HG02678 (cell line): ENCODE data around the gene PIP5K1C.
"Not testable (repeated sequence)": the region's sequence is repeated elsewhere in the genome, so short reads cannot be mapped to it uniquely, and the experiment has no call there.

Experiments used
- ATAC-seq: cut with Tn5 transposase; IDR thresholded peaks from one replicate; pipeline ENCODE4 v1.9.1; 2021; ENCODE audit warnings: mild to moderate bottlenecking, moderate library complexity; ENCODE audit not compliant: unreplicated experiment

PIP5K1C gene

DNA sequence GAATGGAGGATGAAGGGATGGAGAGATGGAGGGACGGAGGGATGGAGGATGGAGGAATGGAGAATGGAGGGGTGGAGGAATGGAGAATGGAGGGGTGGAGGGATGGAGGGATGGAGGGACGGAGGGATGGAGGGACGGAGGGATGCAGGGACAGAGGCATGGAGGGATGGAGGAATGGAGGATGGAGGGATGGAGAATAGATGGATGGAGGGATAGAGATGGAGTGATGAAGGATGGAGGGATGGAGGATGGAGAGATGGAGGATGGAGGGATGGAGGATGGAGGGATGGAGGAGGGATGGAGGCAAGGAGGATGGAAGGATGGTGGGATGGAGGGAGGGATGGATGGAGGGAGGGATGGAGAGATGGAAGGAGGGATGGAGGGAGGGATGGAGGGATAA lies 22.1 kb downstream of the PIP5K1C start:
- ATAC-seq = no peak

DNA sequence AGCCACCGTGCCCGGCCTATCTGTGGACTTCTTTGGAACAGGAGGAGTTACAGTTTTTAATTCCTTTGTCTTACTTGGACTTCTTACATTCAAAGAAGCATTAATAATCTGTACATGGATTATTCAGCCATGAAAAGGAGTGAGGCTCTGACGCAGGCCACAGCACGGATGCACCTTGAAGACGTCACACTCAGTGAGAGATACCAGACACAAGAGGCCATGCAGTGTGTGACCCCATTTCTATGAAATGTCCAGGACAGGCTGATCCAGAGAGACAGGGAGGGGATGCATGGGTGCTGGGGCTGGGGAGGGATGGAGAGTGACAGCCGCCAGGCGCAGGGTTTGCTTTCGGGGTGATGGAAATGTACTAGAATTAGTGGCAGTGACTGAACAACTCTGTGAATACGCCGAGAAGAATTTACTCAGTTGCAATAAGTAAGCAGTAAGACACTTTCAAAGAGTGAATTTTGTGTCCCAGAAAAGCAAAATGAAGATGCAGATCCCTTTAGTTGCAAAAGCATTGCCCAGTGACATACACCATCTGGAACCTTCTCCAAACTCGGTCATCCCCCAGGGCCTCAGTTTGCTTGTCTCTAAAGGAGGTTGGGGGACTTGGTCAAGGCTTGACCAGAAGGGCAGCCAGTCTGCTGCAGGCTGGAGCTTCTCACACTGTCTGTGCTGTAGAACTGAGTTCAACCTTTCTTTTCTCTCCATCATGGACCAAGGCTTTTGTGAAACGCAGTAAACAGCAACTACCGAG lies 25.3 kb downstream of the PIP5K1C start:
- no peak for ATAC-seq

- ATAC-seq = no peak
These were observed 26.5 kb downstream of the PIP5K1C start for GRCh38 chr19:3673506-3674439.

DNA sequence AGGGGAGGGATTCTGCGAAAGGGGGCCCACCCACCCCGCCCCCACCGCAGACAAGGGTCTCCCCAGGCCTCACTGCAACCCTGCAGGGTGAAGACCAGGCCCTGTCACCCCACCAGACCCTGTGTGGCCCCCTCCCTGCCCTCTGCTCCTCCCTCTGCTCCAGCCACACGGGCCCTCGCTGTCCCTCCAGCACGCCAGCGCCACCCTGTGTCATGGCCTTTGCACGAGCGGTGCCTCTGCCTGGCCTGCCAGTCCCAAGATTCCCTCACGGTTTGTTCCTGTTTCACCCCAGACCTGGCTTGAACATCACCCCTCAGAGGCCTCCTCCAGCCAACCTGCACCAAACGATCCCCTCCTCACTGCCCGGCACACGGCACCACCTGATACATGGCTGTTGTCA lies 27.3 kb downstream of the PIP5K1C start:
- ATAC-seq = no peak

DNA sequence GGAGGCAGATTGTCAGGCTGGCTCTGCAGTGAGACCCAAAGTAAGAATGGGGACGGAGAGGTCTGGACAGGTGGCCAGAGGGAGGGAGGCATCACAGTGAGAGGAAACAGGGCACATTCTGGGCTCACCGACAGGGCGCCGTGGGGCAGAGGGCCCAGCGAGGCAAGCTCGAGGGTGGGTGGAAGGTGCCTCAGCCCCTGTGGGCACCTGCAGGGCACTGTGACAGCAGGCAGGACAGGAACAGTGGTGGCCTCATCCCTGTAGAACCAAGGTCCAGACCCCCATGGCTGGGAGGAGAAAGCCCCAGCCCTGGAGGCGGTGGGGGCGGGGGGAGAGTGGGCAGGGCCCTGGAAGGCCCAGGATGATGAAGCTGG lies 27.7 kb downstream of the PIP5K1C start:
- ATAC-seq = no peak

DNA sequence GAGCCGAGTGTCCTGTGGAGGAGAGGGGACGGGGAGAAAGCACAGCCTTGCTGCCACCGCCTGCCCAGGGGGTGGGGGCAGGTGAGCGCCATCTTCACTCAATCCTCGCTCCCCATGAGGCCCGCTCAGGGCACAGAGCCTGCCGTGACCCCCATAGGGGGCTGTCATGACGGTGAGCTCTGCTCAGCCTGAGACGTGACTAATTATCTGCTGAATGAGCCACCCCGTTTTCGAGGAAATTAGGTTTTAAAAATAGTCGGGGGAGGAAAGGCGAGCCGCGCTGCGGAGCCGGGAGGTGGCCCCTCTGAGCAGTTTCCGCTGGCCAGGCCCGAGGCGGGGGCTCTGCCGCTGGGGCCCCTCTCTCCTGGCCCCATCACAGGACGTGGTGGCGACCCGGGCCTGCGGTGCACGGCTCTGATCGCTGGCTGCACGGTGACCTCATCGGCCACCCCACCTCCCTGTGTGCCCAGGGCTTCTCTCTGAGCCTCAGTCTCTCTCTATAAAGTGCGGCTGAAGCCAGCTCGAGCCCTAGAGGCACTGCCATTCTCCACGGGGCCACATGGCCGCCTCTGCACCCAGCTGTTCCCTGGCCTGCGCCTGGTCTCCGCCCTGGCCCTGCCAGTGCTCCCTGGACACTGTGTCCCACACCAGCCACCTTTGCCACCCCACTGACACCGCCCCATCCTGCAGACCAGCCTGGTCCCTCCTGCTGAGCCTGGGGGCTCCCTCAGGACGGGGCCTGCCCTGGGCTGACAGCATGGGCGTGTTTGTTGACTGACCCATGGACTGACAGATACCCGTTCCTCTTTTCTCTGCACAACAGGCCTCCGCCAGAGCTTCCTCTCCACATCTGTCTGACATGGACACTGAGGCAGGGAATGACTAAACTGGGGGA lies 28.3 kb downstream of the PIP5K1C start:
- no peak for ATAC-seq

DNA sequence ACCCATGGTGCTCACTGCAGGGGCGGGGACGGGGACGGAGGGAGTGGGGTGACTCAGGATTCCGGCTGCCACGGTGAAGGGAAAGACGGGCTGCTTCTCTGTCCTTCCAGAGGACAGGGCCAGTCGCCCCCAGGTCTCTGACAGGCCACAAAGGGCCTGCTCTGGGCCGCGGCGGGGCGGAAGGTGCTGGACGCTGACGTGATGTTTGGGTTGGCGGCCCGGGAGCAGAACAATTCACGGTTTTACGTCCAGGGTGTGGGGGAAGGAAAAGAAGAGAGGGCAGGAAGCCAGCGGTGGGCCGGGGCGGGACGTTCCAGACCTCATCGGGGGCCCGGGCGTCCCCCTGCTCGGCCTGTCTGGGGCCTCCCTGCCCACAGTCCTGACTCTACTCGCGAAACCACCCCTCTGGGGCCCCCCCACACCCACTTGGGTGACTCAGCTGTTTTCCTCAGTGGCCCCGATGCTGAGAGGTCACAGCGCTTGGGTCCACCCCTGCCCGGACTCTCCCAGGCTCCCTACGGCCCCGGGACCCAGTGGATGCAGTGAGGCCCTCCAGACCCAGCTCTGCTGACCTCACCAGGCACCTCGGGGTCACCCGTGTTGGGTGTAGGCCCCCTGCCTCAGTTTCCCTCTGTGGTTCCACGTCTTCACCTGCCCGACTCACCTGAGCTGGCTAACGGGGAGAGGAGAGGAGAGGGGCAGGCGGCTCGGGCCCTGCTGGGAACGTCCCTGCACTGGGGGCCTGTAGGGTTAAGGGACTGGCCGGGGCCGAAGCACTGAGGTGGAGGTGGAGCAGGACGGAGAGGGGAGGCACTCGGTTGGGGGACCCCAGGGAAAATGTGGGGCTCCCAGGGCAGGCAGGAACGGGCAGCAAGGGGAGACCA lies 29.2 kb downstream of the PIP5K1C start:
- no peak for ATAC-seq

DNA sequence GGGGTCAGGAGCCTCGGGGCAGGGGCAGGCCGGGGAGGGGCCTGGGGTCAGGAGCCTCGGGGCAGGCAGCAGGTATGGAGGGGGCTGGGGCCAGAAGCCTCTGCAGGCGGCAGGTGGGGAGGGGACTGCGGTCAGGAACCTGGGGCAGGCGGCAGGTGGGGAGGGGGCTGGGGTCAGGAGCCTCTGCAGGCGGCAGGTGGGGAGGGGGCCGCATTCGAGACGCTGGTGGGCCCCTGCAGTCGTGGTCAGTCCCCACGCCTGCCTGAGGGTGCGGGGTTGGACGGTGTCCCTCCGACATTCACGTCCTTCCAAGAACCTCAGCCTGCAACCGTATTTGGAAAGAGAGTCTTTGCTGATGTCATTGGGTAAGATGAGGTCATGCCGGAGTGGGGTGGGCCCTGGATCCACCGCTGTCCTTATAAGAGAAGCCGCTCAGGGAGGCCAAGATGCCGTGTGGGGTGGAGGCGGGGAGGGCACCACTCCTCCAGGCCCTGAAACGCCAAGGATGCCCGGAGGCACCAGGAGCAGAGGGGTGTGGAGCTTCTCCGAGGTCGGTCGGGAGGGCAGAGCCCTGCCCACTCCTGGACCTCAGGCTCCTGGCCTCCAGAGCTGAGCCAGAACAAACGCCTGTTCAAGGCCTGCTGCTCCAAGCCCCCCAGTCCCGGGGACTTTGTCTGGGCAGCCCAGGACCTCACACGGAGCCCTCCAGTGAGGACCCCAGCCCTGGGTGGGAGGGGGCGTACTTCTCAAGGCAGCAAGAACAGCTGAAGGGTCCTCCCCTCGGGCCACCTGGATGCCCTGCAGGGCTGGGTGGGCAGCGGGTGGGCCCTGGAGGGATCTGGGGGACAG lies 30.1 kb downstream of the PIP5K1C start:
- no peak for ATAC-seq

DNA sequence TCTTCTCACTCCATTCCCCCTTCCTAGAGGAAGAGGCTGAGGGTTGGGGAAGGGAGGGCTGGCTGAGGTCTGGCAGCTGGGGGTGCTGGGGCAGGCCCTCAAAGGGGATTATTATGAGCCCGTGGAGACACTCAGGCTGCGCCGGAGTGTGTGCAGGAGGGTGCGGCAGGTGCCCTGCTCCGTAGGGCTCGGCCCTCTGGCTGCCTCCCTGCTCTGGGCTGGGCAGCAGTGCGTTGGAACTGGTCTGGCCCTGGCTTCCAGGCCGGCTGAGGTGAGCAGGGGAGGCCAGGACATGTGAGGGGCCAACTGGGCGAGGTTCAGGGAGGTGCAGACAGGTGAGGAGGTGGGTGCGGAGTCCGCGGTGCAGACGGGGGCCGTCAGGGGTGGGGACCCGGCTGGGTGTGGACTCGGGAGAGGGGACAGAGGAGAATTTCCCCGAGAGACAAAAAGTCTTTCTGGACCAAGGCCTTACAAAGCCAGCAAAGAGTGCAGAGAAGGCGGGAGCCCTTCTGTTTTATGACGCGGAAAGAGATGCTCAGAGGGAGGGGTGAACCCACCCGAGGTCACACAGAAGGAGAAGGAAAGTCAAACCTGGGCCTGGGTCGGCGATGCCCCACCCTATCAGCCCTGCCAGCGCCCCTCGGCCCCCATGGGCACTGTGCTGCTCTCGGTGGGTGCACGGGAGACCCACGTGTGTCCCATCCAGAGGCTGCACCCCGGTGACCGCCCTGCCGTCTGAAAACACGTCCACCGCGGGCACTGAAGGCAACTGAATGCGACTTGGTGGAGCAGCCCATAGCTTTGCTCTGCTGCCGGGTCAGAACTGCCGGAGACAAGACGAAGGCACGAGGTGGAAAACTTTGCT lies 31.0 kb downstream of the PIP5K1C start:
- no peak for ATAC-seq

- ATAC-seq = no peak
These were observed 31.8 kb downstream of the PIP5K1C start for GRCh38 chr19:3668331-3669081.

GRCh38 chr19:3667766-3668165 lies 32.5 kb downstream of the PIP5K1C start:
- no peak for ATAC-seq

DNA sequence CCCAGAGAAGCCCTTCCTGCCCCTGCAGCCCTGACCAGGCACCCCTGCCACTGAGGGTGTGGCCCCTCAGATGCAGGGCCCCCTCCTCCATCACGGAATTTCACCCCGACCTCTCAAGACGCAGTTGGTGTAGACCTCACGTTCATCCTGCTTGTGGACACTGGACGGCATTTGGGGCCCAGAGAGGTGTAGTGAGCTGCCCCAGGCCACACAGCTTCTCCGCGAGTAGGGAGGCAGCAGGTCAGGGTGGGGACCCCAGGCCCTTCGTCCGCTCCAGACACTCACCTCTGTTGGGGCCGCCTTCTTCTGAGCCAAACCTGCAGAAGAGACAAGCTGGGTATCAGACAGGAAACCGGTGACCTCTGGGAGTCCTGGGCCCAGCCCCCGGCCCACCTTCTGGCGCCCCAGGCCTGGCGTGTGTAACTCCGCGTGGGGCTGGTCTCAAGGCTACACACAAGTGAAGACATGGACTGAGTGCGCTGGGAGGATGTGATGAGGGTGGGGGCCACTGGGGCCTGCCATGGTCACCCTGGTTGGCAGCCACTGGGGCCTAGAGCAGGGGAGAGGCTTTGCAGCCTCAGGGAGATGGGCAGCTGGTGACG lies 33.1 kb downstream of the PIP5K1C start:
- ATAC-seq = no peak

GRCh38 chr19:3666545-3666856 lies 33.8 kb downstream of the PIP5K1C start:
- ATAC-seq = not testable (repeated sequence)

- ATAC-seq = peak; percentile 44
These were observed 34.4 kb downstream of the PIP5K1C start for GRCh38 chr19:3665681-3666544.

- ATAC-seq = no peak
These were observed 35.2 kb downstream of the PIP5K1C start for GRCh38 chr19:3664879-3665642.

GRCh38 chr19:3663838-3664237 lies 36.4 kb downstream of the PIP5K1C start:
- no peak for ATAC-seq
